Lower lobe of right lung (tissue), 2 donors: ENCODE data around the gene GPR150. TPM values are rescaled to one million over a fixed set of nuclear protein-coding genes. Genes with fewer than 3 reads are reported as not detected.

Experiments
- ATAC-seq, 2 donors: fragments of 200-7000 bp; cut with Tn5 transposase; one replicate each; pipeline ENCODE4 v1.9.1; 2020 to 2022; ENCODE audit warnings: mild to moderate bottlenecking in 2 of 2, moderate library complexity in 2 of 2
- DNase-seq: peaks from one replicate; pipeline ENCODE4 v3.0.0-alpha.2; 2020
- H3K27ac ChIP-seq: fragments of 200-600 bp; one replicate; pipeline ENCODE4 v1.8.0; 2022
- H3K27me3 ChIP-seq: fragments of 200-600 bp; one replicate; pipeline ENCODE4 v1.8.0; 2022; ENCODE audit warnings: low read depth
- H3K36me3 ChIP-seq: fragments of 200-600 bp; one replicate; pipeline ENCODE4 v1.8.0; 2022; ENCODE audit warnings: mild to moderate bottlenecking
- H3K4me1 ChIP-seq: fragments of 200-600 bp; one replicate; pipeline ENCODE4 v1.8.0; 2022
- H3K4me3 ChIP-seq: fragments of 200-600 bp; one replicate; pipeline ENCODE4 v1.8.0; 2022; ENCODE audit warnings: mild to moderate bottlenecking
- H3K9me3 ChIP-seq: fragments of 200-600 bp; one replicate; pipeline ENCODE4 v1.8.0; 2022
- intact Hi-C: fragments of 100-400 bp; cut with DNase I; formaldehyde crosslinking; loops from one replicate; pipeline ENCODE4 v1.11.0; 2022
- total RNA-seq: library from RNA; stranded (reverse); fragmentation: NEBNext Ultra II Directional; extraction: Animal tissue kit (Norgen Biotek cat#: 25700); gene quantifications from one replicate; pipeline ENCODE4 v1.2.1, GENCODE V29; 2021
- TF ChIP-seq, protein P1 (sequence below): fragments of 200-600 bp; IDR thresholded peaks from one replicate; pipeline ENCODE4 v1.8.0; 2022; ENCODE audit warnings: antibody characterized with exemption, mild to moderate bottlenecking
- donor health status: DM: no; HTN: yes; CAD: no; lungs with severe emphysema.

Gene GPR150
- total RNA-seq, 1 donor from 2014 or later: 0.18 TPM

DNA sequence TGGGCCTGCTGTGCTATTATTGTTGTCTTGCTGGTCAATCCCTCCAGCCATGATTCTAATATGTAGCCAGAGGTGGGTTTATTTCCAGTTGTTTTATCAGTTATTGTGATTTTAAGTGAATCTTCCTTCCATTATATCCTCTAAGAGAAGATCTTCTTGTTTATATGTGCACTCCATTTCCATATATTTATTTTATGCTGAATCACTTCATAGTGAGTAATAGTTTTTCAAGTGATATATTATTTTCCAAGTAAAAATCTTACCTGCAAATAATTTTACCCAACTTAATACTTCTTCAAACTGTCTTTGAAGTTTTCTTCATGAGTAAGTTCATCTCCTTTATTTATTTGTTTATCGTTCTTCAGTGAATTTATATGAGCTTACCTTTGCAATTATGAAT is 13.5 kb upstream of the GPR150 start:
- intact Hi-C loops: no loop called here
- DNase-seq: no peak
- Histone ChIP-seq H3K4me3 (no peak overlapping the region), H3K9me3 (no peaks in the 10 kb centered on the region), H3K27me3 (no peaks in the 10 kb centered on the region), H3K36me3 (peaks cover 7% of the 10 kb centered on the region), H3K4me1 (no peaks in the 10 kb centered on the region), H3K27ac (no peak overlapping the region)
- no peak for ATAC-seq
- TF ChIP-seq, protein P1, sequence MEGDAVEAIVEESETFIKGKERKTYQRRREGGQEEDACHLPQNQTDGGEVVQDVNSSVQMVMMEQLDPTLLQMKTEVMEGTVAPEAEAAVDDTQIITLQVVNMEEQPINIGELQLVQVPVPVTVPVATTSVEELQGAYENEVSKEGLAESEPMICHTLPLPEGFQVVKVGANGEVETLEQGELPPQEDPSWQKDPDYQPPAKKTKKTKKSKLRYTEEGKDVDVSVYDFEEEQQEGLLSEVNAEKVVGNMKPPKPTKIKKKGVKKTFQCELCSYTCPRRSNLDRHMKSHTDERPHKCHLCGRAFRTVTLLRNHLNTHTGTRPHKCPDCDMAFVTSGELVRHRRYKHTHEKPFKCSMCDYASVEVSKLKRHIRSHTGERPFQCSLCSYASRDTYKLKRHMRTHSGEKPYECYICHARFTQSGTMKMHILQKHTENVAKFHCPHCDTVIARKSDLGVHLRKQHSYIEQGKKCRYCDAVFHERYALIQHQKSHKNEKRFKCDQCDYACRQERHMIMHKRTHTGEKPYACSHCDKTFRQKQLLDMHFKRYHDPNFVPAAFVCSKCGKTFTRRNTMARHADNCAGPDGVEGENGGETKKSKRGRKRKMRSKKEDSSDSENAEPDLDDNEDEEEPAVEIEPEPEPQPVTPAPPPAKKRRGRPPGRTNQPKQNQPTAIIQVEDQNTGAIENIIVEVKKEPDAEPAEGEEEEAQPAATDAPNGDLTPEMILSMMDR: no peak

DNA sequence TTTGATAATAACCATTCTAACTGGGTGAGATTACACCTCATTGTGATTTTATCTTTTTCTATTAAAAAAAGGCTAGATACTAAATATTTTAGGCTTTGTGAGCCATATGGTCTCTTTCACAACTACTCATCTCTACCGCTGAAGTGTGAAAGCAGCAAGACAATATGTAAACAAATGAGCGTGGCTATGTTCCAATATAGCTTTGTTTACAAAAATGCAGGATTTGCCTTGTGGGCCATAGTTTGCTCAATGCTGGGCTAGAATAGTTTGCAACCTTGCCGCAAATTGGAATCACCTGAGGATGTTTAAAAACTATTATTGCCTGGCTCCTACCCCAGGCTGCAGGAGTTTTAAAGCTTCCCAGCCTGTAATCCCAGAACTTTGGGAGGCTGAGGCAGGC is 10.2 kb upstream of the GPR150 start:
- Histone ChIP-seq H3K4me3 (no peak overlapping the region), H3K27me3 (no peaks in the 10 kb centered on the region), H3K27ac (no peak overlapping the region), H3K4me1 (no peaks in the 10 kb centered on the region), H3K36me3 (no peaks in the 10 kb centered on the region), H3K9me3 (no peaks in the 10 kb centered on the region)
- intact Hi-C loops: no loop called here
- TF ChIP-seq, protein P1: no peak
- no peak for ATAC-seq
- no peak for DNase-seq

DNA sequence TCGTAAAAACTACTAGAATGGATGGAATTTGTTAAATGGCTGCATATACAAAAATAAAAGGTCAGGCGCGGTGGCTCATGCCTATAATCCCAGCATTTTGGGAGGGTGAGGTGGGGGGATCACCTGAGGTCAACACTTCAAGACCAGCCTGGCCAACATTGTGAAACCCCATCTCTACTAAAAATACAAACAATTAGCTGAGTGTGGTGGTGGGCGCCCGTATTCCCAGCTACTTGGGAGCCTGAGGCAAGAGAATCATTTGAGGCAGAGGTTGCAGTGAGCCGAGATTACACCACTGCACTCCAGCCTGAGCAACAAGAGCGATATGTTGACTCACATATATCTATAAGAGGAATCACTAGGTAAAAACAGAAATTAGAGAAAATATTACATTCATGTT is 9.3 kb upstream of the GPR150 start:
- ATAC-seq: no peak
- Histone ChIP-seq H3K27ac (no peak overlapping the region), H3K27me3 (no peaks in the 10 kb centered on the region), H3K4me1 (no peaks in the 10 kb centered on the region), H3K4me3 (no peak overlapping the region), H3K36me3 (no peaks in the 10 kb centered on the region), H3K9me3 (no peaks in the 10 kb centered on the region)
- TF ChIP-seq, protein P1: no peak
- no peak for DNase-seq
- intact Hi-C loops: no loop called here

DNA sequence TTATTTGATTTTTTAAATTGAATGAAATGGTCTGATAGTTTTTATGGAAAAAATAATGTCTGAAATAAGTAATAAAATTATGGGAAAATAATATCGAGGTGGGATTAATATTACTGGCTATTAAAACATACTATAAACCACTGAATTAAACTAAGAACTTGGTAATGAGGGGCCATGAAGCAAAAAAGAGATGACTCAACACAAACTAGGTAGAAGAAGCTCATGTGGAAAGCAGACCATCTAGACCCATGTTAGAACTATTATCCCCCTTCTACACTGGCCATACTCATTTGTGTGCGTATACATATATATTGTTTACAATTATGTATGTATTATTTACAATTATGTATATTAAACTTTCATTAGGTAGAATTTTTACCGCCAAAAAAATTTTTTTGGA is 8.5 kb upstream of the GPR150 start:
- no peak for DNase-seq
- Histone ChIP-seq H3K4me1 (no peaks in the 10 kb centered on the region), H3K9me3 (no peaks in the 10 kb centered on the region), H3K4me3 (no peak overlapping the region), H3K27ac (no peak overlapping the region), H3K27me3 (no peaks in the 10 kb centered on the region), H3K36me3 (no peaks in the 10 kb centered on the region)
- intact Hi-C loops: no loop called here
- TF ChIP-seq, protein P1: no peak
- no peak for ATAC-seq

DNA sequence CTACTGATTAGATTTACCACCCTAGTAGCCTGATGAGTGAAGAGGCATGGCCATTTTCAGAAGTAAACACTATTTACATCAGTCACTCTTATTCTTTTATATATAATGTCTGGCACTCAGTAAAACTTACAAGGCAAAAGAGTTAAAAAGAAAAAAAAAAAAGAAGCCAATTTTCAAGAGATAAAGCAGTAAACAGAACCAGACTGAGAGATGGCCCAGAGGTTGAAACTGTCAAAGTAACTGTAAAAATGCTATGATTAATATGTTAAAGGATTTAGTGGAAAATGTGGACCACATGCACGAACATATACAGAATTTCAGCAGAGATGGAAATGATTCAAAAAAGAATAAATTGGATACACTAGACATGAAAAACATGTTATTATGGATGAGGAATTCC is 6.4 kb upstream of the GPR150 start:
- Histone ChIP-seq H3K4me1 (no peaks in the 10 kb centered on the region), H3K4me3 (no peak overlapping the region), H3K27me3 (no peaks in the 10 kb centered on the region), H3K36me3 (no peaks in the 10 kb centered on the region), H3K27ac (no peak overlapping the region), H3K9me3 (no peaks in the 10 kb centered on the region)
- no peak for ATAC-seq
- intact Hi-C loops: no loop called here
- TF ChIP-seq, protein P1: no peak
- DNase-seq: no peak

DNA sequence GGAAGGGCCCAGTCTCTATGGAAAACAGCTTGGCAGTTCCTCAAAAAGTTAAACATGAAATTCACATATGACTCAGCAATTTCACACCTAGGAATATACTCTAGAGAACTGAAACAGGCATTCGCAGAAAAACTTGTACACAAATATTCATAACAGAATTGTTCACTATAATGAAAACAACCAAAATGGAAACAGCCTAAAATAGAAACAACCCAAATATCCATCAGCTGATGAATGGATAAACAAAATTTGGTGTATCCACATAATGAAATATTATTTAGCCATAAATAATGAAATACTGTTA is 4.8 kb upstream of the GPR150 start:
- H3K36me3 ChIP-seq: no peaks in the 10 kb centered on the region
- no peaks in the 10 kb centered on the region for H3K27me3 ChIP-seq
- H3K27ac ChIP-seq: no peak overlapping the region
- peaks cover 12% of the 10 kb centered on the region for H3K4me1 ChIP-seq
- H3K4me3 ChIP-seq: no peak overlapping the region
- TF ChIP-seq, protein P1: no peak
- no peak for DNase-seq
- no peak for ATAC-seq
- no peaks in the 10 kb centered on the region for H3K9me3 ChIP-seq
- intact Hi-C loops: no loop called here
